Bone marrow (tissue), 2 donors: ENCODE results near the gene LRWD1.
"Not testable (repeated sequence)": the region's sequence is repeated elsewhere in the genome, so short reads cannot be mapped to it uniquely, and the experiment has no call there.

ENCODE experiments used
- DNase-seq, 2 donors: peaks; one replicate each; lab custom pipeline; 2025; lab: John Stamatoyannopoulos, UW

The LRWD1 gene

GRCh38 chr7:102468478-102469350 lies 3.9 kb downstream of the LRWD1 start:
- no peak for DNase-seq

GRCh38 chr7:102469351-102469971 lies 4.7 kb downstream of the LRWD1 start:
- DNase-seq = no peak

DNA sequence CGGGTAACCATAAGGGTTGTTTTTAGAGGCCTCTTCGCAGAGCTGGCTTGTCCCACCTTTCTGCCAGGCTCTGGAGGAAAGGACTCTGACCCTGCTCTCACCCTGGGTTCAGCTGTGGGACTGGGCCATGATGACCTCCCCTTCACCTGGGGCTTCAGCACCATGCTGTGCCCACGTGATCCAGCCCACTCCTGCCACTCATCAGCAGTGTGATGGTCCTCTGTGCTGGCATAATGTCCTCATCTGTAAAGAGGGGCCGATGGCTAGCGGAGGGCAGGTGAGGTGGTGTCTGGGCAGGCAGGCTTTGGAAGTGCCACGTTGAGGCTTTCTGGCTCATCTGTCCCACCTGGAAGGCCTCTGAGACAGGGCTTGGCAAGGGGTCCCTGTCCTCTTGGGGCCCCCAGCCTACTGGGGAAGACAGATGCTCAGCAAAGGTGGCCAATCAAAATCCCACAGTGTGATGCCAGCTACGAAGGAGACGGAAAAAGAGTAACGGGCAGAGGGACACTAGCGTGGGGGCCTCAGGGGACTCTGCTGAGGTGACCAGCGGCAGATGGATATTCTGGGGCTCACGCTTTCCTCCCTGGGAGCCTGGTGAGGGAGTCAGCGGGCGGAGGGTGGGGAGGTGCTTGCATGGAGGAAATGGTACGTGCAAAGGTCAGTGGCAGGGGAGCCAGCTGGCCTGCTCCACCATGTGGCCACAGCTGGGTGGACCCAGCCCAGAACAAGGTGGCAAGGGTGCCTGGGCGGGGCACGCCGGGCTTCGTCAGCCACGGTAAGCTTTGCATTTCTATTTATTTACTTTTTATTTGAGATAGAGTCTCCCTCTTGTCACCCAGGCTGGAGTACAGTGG lies 5.4 kb downstream of the LRWD1 start:
- no peak for DNase-seq

GRCh38 chr7:102471791-102472125 lies 7.0 kb downstream of the LRWD1 start:
- no peak for DNase-seq

GRCh38 chr7:102472126-102473041 lies 7.6 kb downstream of the LRWD1 start:
- DNase-seq = no peak

DNA sequence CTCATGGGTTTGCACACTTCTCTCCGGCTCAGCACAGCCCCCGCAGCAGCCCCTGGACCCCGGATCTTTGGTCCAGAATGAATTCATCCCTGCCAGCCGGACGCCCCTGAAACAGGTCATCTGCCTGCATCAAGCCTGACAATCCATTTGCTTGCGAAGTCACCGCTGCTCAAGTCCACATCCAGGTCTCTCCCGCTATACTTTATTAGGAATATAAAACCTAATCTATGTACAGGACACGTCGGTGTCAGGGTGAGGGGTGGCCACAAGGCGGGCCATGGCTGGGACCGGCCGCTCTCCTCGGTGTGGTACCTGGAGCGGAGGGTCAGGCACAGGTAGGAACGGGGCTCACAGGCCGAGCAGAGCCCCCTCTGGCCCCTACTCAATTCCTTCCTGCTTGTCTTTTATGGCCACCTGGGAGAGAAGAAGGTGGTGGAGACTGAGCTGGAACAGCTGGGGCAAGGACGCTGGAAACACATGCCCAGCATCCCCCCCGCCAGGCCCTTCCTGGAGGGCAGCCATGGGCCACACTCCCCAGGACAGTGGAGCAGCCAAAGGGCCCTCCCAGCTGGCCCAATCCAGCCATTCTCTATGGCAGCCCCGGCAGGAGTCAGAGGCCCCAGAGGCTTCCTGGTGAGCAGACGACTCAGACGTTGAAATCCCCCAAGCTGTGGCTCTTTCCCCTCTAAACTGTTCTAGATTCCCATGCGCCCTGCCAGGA lies 8.6 kb downstream of the LRWD1 start:
- no peak for DNase-seq

DNA sequence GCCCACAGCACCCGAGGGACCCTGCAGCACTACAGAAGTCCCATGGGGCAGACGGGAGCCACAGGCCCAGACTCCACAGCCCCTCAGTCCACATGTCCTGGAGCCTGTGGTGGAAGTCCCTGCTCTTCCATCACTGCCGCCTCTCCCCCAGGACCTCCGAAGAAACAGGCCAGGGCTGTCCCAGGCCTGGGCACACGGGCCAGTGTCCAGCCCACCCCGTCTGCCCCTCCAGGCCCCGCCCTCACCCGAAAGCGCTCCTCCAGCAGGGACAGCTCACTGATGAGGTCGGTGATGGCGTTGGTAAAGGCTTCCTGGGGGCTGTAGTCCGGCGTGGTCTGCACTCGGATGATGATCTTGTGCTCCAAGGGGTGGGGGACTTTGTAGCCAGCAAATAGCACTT lies 9.3 kb downstream of the LRWD1 start:
- not testable (repeated sequence) for DNase-seq

DNA sequence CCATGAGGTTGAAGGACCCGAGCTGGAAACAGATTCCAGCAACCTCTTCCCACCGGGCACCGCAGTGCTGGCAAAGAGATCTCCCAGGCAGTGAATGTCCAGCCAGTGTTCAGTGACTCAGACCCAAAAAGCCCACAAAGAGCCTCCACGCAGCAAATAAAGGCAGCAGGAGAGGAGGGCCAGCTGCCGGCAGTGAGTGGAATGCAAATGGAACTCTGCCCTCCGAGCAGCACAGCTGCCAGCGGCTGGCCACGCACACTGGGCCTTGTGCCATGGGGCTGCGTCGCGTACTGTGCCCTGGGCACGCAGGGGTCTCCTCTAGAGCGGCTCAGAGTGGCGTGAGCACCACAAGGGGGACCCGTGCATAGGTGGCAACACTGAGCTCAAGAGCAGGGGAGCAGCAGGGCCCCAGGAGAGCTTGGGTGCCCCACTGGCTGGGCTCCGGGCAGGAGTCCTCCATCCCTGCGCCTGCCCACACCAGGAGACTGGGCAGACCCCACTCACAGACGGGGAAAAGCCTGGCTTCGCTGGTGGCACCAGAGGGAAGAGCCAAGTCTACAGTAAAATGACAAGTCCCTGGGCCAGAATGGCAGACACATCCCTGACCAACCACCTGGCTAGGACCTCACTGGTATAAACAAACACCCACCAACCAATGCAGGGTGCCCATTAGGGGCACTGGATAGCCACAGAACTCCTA lies 10.1 kb downstream of the LRWD1 start:
- DNase-seq = not testable (repeated sequence)

DNA sequence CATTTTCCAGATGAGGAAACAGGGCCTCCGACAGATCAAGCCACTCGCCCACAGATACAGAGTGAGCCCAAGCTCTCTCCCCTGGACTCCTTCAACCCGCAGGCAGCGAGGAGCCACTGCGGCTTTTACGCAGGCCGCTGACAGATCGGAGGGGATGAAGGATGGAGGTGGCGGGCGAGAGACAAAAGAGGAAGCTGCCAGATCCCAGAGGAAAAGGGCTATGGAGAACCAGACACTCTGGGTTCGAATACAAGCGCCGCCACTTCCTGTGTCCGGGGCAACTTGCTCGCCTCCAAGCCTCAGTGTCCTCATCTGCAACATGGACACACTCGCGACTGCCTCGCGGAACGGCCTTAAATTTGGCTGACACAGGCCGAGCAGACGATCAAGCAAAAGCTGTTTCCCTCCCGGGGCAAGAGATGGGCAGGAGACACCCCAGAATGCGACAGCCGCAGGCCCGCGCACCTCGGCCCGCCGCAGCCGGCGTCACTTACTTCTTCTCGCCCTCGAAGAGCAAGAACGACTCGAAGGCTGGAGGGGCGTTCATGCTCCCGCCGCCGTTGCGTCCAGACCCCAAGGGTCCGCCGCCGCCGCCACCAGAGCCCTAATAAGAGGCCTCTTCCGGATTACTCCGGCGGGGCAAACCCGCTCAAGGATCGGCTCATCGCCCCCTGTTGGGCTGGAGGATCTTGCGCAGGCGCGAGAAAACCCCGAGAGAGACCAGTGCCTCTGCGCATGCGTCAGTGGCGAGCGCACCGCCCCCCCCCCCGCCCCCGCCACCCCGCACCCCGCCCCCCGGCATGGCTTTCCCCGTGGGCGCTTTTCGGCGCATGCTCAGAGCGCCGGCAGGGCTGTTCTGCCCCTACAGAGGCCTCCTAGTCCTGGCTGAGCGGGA lies 13.8 kb downstream of the LRWD1 start, which contains the start of gene POLR2J:
POLR2J (minus strand) TSS at position 609 of the 895 bp plus-strand sequence; CDS start at position 547, 62 bp downstream.
- not testable (repeated sequence) for DNase-seq

GRCh38 chr7:102479209-102479584 lies 14.4 kb downstream of the LRWD1 start:
- not testable (repeated sequence) for DNase-seq

DNA sequence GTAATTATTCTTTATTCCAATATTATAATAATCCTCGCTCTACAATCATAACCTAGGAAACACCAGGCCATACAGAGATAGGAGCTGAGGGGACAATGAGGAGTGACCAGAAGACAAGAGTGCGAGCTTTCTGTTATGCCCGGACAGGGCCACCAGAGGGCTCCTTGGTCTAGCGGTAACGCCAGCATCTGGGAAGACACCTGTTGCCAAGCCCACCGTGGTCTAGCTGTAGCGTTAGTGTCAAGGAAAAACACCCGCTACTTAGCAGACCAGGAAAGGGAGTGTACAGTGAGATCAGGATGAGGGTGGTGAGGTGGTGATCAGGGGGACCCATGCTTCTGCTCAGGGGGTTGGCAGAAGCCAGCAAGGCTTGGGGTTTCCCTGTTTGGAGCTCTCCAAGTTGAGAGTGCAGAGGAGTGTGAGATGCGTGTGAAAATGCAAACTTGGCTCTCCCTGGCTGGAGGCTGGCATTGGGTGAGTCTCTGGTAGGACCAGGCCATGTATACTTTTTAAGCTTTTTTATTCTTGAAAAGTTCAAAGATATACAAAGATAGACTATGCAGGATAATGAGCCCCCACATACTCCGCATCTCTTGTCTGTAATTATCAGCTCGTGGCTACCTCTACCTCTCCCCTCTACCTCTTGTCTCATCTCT lies 15.3 kb downstream of the LRWD1 start:
- not testable (repeated sequence) for DNase-seq

GRCh38 chr7:102481962-102482361 lies 17.2 kb downstream of the LRWD1 start:
- not testable (repeated sequence) for DNase-seq

DNA sequence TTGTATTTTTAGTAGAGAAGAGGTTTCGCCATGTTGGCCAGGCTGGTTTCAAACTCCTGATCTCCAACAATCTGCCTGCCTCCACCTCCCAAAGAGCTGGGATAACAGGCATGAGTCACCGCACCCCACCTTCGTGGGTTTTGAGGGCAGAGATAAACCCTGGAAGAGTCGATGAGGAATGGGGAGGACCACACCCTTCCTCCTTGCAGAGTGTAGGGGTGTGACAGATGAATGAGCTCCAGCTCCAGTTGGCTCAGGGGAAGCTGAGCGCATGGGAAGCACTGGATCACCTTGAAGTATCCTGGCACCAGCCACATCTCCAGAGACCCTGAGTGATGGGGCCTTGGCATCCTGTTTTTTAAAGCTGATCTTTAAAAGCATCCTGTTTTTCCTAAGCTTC lies 19.5 kb downstream of the LRWD1 start:
- not testable (repeated sequence) for DNase-seq

GRCh38 chr7:102490529-102491075 lies 25.8 kb downstream of the LRWD1 start:
- not testable (repeated sequence) for DNase-seq

- not testable (repeated sequence) for DNase-seq
Measured at GRCh38 chr7:102493220-102493935, 28.6 kb downstream of the LRWD1 start.

DNA sequence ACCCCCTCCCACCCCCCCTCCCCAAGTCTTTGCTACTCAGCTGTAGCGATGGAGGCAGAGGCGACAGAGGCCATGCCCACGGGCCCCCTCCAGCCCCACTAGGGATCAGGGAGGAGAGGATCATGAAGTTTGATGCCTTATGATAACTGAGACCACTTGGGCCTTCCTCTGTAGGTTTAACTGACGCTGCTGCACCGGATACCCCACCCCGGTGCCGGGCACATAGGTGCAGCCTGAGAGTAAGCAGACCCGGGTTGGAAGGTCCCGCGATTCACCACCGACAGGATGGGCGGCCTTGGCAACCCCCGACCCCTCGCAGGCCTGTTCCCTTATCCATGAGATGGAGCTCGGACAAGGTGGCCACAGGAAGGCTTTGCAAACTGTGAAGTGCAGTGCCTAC lies 29.2 kb downstream of the LRWD1 start:
- DNase-seq = not testable (repeated sequence)

GRCh38 chr7:102494473-102495149 lies 29.8 kb downstream of the LRWD1 start:
- not testable (repeated sequence) for DNase-seq
